SK-N-MC (cell line): ENCODE data around the gene MYZAP.

Experiments
- EZH2 ChIP-seq: fragments of 200-600 bp; sonication (generic); IDR thresholded peaks from one replicate; pipeline ENCODE4 v1.6.1; 2017; ENCODE audit warnings: antibody characterized with exemption
- POLR2AphosphoS5 ChIP-seq: IDR thresholded peaks from 2 replicates; pipeline ENCODE4 v1.6.1; 2012; ENCODE audit warnings: mild to moderate bottlenecking, low read depth, low read length, borderline replicate concordance

DNA sequence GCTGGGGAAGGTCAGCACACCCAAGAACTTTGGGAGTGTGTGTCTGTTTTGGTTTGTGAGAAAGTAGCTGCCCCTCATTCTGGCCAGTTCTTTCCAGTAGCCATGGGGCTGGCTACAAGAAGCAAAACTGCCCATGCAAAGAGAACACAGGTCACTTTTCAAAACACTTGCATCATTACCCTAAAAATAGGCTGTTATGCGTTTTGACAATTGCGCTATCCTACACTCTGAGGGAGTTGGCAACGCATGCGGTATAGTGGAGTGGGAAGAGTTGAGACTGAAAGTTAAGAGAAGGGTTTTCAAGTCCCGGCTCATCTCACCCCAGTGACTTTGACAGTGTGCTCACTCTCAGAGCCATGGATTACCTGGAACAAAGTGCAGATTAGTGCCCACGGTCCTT lies 41.8 kb upstream of the MYZAP start:
- TF ChIP-seq EZH2 (no peak), POLR2AphosphoS5 (no peak)
